ENCODE data around the gene FOXE3.

Gene FOXE3

GRCh38 chr1:47415728-47416318 is at the start of gene FOXE3:
FOXE3 (plus strand) TSS chr1:47416285; CDS start chr1:47416316, 31 bp downstream.
- in situ Hi-C loops (cut with MboI; ENCODE audit: low sequenced_read_pairs), result no loop called here

DNA sequence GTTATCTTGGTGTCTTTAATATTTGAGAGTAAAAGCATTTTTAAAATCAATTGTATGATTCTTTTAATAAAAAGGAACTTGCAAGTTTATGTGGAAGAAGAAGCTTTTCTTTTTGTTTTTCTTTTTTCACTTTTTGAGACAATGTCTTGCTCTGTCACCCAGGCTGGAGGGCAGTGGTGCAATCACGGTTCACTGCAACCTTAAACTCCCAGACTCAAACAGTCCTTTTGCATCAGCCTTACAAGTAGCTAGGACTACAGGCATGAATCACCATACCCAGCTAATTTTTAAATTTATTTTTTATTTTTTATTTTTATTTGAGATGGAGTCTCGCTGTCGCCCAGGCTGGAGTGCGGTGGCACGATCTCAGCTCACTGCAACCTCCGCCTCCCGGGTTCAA is 48.4 kb upstream of the FOXE3 start:
- in situ Hi-C loops (cut with MboI; ENCODE audit: low sequenced_read_pairs), result no loop called here

- in situ Hi-C loops (cut with MboI; ENCODE audit: low sequenced_read_pairs), result no loop called here
Measured at GRCh38 chr1:47371016-47371517, 45.0 kb upstream of the FOXE3 start.

GRCh38 chr1:47374501-47374900 is 41.6 kb upstream of the FOXE3 start:
- in situ Hi-C loops (cut with MboI; ENCODE audit: low sequenced_read_pairs), result no loop called here

GRCh38 chr1:47378147-47378546 is 37.9 kb upstream of the FOXE3 start:
- in situ Hi-C loops (cut with MboI; ENCODE audit: low sequenced_read_pairs), result no loop called here

DNA sequence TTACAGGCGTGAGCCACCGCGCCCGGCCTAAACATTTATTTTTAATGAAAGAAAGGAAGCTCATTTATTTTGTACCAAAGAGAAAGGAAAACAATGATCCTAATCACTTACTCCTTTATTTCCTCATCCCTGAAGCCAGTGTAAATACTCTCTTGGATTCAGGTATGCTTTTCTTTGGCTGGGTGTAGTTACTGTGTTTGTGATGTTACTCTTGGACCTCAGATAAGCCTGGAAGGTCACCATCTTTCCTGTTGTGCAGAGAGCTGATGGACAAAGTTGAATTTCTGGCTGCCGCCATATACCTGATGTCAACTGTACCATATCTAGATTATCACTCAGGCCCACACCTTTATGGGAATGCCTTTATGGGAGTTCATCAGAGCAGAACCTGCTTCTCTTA is 35.4 kb upstream of the FOXE3 start:
- in situ Hi-C loops (cut with MboI; ENCODE audit: low sequenced_read_pairs), result no loop called here

DNA sequence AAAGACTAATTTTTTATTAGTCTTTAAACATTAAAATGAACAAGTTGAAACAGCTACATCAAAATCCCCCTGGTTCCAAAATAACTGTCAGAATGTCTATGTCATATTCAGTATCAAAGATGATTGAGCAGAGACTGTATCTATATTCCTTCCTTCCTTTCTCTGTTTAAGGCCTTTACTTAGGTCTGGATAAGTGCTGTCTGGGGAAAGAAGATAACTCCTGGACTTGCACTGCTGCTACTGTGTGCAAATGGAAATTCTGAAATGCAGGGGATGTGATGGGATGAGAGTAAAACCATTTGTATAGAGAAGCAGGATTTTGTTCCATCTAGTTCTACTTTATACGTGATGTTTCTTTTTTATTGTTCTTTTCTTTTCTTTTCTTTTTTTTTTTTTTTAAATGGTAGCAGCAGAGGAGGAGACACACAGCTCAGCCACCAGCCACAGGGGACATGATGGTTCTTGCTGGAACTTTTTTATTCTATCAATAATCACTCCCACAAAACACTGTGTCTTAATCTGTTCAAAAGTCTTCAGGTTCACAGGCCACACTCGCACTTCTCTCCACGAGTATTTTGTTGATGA is 33.6 kb upstream of the FOXE3 start:
- in situ Hi-C loops (cut with MboI; ENCODE audit: low sequenced_read_pairs), result no loop called here

GRCh38 chr1:47384083-47384482 is 32.0 kb upstream of the FOXE3 start:
- in situ Hi-C loops (cut with MboI; ENCODE audit: low sequenced_read_pairs), result no loop called here

- in situ Hi-C loops (cut with MboI; ENCODE audit: low sequenced_read_pairs), result no loop called here
Measured at GRCh38 chr1:47385020-47385419, 31.1 kb upstream of the FOXE3 start.

DNA sequence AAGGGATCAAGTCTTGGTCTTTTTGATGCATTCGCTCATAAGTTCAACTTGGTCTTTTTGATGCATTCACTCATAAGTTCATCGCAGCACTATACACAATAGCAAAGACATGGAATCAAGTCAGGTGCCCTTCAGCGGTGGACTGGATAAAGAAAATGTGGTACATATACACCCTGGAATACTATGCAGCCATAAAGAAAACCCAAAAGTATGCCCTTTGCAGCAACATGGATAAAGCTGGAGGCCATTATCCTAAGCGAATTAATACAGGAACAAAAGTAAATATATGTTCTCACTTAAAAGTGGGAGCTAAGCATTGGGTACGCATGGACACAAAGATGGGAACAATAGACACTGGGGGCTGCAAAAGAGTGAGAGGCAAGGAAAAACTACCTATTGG is 29.8 kb upstream of the FOXE3 start:
- in situ Hi-C loops (cut with MboI; ENCODE audit: low sequenced_read_pairs), result no loop called here

DNA sequence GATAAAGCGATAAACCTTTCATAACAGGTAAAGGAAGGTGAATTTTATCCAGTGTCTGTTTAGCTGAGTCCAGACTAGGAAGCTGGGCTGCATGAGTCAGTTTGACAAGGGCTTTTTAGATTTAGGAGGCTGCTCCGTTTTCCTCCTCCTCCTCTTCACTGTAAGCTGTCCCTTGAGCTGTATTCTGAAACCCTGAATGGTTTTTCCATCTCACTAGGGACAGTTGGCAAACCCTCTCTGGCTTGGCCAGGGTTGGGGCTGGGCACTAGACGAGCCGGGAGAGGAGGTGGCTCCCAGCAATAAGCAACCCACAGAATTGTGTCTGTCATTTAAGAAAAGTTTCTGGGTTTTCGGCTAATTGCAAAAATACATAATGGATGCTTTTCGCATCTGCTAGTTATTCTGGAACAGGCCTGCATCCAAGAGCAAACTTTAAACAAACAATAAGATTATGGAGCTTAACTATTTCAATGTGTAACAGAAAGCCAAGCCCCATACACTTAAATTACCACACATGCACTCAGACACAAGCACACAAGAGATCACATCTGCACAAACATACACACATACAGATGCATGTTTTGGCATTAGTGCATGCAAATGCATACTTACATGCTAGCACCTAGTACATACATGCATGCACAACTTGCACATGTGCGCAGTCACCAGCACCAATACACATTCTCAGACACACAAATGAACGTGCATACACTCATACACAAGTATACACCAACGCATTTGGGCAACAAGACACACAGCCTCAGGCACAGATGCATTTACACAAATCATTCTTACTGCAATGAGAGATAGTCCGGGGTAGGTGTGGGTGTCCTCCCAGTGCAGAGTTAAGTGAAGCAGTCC is 27.8 kb upstream of the FOXE3 start:
- in situ Hi-C loops (cut with MboI; ENCODE audit: low sequenced_read_pairs), result no loop called here

DNA sequence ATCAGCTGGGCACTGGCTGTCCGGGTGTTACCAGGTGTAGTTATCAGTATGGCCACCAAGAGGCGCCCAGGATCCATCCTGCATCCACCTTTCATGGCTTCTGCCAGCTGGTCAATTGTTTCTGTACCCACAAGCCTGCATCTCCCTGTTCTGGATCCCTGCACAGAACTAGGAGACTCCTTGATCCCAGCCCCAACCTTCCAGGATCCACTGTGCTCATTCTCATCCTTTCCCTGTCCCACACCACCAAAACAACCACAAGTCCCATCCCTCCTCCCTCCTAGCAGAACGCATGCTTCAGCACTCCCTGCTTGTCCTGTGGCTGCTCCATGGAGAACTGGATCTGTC is 27.2 kb upstream of the FOXE3 start:
- in situ Hi-C loops (cut with MboI; ENCODE audit: low sequenced_read_pairs), result no loop called here

DNA sequence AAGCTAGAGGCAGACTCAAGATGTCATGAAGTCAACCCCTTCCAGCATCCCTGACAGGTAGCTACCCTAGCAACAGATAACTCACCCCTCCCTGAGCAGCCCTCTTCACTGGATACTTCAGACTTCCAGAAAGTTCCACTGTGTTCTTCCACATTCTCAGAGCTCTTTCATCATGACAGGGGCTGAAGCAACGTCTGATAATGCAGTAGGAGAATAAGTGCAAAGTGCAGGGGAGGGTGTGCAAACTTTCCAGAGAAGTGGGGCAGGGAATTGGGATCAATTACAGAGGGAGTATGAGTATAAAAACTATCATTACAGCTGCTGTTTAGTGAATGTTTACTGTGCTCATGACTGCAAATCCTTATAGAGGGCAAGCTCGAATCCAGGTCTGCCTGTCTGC is 26.4 kb upstream of the FOXE3 start:
- in situ Hi-C loops (cut with MboI; ENCODE audit: low sequenced_read_pairs), result no loop called here

GRCh38 chr1:47390843-47391242 is 25.2 kb upstream of the FOXE3 start:
- in situ Hi-C loops (cut with MboI; ENCODE audit: low sequenced_read_pairs), result no loop called here

- in situ Hi-C loops (cut with MboI; ENCODE audit: low sequenced_read_pairs), result no loop called here
Measured at GRCh38 chr1:47393141-47393540, 22.9 kb upstream of the FOXE3 start.

DNA sequence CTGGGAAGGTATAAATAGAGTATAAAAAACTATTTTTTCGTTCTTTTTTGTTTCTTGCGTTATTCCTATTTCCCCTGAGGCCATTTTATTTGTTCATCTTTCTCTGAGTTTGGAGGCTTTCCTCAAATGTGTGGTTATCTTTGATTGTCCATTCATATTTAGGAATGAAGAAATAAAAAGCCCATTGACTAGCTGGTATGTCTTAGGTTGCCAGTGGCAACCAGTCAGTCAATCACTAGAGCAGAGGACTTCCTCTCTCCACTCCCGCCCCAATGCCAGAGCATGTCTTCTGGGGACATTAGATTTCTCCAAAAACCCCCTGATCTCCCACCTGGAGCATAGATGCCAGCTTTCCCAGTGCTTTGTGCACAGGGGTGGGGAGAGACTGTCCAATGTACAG is 20.7 kb upstream of the FOXE3 start:
- in situ Hi-C loops (cut with MboI; ENCODE audit: low sequenced_read_pairs), result no loop called here

GRCh38 chr1:47396671-47397196 is 19.4 kb upstream of the FOXE3 start:
- in situ Hi-C loops (cut with MboI; ENCODE audit: low sequenced_read_pairs), result no loop called here

DNA sequence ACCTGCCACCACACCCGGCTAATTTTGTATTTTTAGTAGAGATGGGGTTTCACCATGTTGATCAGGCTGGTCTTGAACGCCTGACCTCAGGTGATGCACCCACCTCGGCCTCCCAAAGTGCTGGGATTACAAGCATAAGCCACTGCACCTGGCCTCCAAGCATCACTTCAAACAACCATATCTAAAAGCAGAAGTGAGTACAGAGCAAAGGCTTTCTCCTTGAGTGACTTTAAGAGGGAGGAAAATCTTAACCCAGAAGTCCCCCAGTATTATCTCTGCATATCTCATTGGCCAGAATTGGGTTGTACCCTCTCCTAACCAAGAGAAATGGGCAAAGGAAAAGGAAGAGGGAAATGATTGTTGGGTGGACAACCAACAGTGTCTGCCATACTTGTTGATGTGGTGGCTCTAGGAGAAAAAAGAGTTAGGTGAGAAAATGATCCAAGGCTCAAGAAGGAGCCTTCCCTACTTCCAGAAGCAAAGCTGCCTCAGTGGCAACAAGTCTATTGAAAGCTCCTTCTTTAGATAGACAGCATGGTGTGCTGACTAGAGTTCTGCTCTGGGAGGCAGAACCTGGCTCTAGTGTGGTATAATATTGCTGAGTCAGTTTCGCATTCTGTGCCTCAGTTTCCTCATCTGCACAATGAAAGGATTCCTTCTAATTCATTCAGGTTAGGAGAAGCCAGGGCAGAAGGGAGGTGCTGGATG is 16.8 kb upstream of the FOXE3 start:
- in situ Hi-C loops (cut with MboI; ENCODE audit: low sequenced_read_pairs), result no loop called here

- in situ Hi-C loops (cut with MboI; ENCODE audit: low sequenced_read_pairs), result no loop called here
Measured at GRCh38 chr1:47399846-47400155, 16.3 kb upstream of the FOXE3 start.

DNA sequence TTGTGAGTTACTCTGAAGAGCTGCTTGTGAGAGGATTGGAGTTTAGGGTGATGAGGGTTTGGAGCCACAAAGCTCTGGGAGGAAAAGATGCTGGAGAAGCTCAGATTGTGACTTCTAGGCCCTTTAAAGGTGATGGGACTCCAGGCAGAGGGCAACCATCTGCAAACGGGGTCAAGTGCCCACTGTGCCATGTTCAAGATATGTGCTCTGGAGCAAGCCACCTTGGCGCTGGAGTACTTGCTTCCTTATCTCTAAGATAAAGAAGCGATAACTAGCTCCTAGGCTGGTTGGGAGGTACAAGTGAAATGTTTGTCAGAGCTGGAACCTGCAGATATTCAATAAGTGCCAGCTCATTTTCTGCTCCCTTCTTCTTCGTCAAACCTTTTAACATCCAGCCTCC is 14.3 kb upstream of the FOXE3 start:
- in situ Hi-C loops (cut with MboI; ENCODE audit: low sequenced_read_pairs), result no loop called here

- in situ Hi-C loops (cut with MboI; ENCODE audit: low sequenced_read_pairs), result no loop called here
Measured at GRCh38 chr1:47402591-47402990, 13.5 kb upstream of the FOXE3 start.

Measured in hTERT RPE-1 (cell line).